ENCODE measurements around the gene PRSS38.

- TF ChIP-seq CTCF (IDR thresholded peaks at IDR 0.05) (no peak), POLR2AphosphoS5 (IDR thresholded peaks at IDR 0.05) (no peak)
Observed at GRCh38 chr1:227838181-227838580, 22.7 kb downstream of the PRSS38 start.
